Measurements from ENCODE around the gene DCAF12. TPM values are rescaled to one million over a fixed set of nuclear protein-coding genes. Genes with fewer than 3 reads are reported as not detected.

Gene DCAF12
- total RNA-seq (2014; rRNA removed; shearing (Covaris generic)) = 21.9 and 31.7 TPM in 2 replicates
- total RNA-seq (2022) = 70.5 and 83.5 TPM in 2 replicates
- percentile 71 among the genes with signal in this experiment for Bru-seq, nascent RNA
- percentile 82 among the genes with signal in this experiment for BruChase-seq, experiment 1, labeled RNA remaining after a 6-hour chase
- BruChase-seq, experiment 2, labeled RNA remaining after a 2-hour chase = percentile 87 among the genes with signal in this experiment
- long read RNA-seq, transcript DCAF12-201 (9 exons, 3,667 nt) = major isoform, 243 of 295 reads
- long read RNA-seq, partial matches to known transcripts = 18 of 295 reads
- long read RNA-seq, other reads (novel, unspliced or antisense) = 34 of 295 reads

DNA sequence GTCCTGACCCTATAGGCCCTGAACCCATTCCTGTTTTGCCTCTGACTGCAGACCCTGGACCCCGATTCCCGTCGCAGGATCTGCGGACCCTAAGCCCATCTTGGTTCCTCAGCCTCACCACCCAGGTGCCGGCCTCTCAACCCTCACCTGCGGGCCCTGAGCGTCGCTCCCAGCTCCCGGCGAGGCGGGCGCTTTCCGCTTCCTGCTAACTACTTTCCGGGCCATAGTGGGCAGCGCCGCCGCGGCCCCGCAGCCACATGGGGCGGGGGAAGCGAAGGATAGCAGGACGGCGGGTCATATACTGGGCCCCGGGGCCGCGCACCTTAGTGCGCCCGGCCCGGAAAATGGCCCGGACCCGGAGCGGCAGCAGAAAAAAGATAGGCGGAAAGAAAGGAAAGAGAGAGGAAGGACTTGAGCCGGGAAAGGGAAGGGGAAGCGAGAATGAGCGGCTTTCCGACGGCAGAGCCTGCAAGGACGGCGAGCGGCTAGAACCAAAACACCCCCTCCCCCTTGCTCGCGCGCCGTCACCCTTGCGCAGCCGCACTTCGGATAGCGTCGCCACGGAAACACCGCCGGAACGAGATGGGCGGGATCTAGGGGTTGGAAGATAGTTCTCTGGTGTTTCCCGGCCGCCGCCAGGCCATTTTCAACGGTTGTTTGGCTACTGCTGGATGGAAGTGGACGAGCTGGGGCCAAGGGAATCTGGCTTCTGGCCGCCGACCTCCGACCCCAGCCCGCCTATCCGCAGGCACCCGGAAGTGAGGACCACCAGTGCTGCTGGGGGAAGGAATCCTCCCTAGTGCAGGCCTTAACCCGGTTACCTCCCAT is at the start of gene DCAF12:
TSS of gene DCAF12 (minus strand) at position 492 of the 828 bp plus-strand sequence. CDS start at position 225, 267 bp downstream.
- no peaks in the 10 kb centered on the region for H3K9me2 ChIP-seq (ENCODE audit: insufficient read depth, low read length)
- TF ChIP-seq, protein P1, sequence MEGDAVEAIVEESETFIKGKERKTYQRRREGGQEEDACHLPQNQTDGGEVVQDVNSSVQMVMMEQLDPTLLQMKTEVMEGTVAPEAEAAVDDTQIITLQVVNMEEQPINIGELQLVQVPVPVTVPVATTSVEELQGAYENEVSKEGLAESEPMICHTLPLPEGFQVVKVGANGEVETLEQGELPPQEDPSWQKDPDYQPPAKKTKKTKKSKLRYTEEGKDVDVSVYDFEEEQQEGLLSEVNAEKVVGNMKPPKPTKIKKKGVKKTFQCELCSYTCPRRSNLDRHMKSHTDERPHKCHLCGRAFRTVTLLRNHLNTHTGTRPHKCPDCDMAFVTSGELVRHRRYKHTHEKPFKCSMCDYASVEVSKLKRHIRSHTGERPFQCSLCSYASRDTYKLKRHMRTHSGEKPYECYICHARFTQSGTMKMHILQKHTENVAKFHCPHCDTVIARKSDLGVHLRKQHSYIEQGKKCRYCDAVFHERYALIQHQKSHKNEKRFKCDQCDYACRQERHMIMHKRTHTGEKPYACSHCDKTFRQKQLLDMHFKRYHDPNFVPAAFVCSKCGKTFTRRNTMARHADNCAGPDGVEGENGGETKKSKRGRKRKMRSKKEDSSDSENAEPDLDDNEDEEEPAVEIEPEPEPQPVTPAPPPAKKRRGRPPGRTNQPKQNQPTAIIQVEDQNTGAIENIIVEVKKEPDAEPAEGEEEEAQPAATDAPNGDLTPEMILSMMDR (conservative IDR thresholded peaks at IDR 0.05; ENCODE audit: low read length) = no peak
- TF ChIP-seq EZH2phosphoT487 (IDR thresholded peaks at IDR 0.05; ENCODE audit: borderline replicate concordance, low read depth, low read length) = no peak
- H3K9me3 ChIP-seq (ENCODE audit: low read length) = no peaks in the 10 kb centered on the region
- peaks cover 26% of the 10 kb centered on the region for H3K36me3 ChIP-seq (ENCODE audit: insufficient read depth, low read length)
- peak within 1 kb of the TSS; percentile 85 for H3K4me3 ChIP-seq (ENCODE audit: low read depth, low read length, poor library complexity, severe bottlenecking)
- BruUV-seq (replicated peaks) = no TSS peak
- peak within 1 kb of the TSS; percentile 95 for H3K4me2 ChIP-seq (ENCODE audit: low read length)
- peaks cover 49% of the 10 kb centered on the region for H3K4me1 ChIP-seq (ENCODE audit: insufficient read depth, low read length, poor library complexity, severe bottlenecking)
- CTCF ChIA-PET (ENCODE audit: unreplicated experiment) = no interaction called here
- peaks cover 22% of the 10 kb centered on the region; the same call in 1 of the 2 replicates for H3K79me2 ChIP-seq (ENCODE audit: insufficient read depth, low read depth, low read length)
- peak; percentile 91 for DNase-seq (ENCODE audit: low spot score)
- peak within 1 kb of the TSS; percentile 81 for H3K27ac ChIP-seq (ENCODE audit: low read depth, low read length, poor library complexity, severe bottlenecking)
- H2AFZ ChIP-seq (ENCODE audit: low read length) = peak within 1 kb of the TSS; percentile 77; the same call in 1 of the 2 replicates
- POLR2A ChIA-PET = interaction anchor here (0.6 to 2.0 kb wide), 6 partner anchors 26 to 76 kb away, joined by 3 to 6 read pairs (median 3); no protein-coding TSS in a partner anchor
- peaks cover 27% of the 10 kb centered on the region; the same call in 1 of the 2 replicates for H4K20me1 ChIP-seq (ENCODE audit: insufficient read depth, low read length)
- intact Hi-C loops (cut with micrococcal nuclease; ENCODE audit: unreplicated experiment) = loop anchor here (1.0 to 10.0 kb wide), 2 partner anchors 127 to 312 kb away; partner anchors contain the start of gene UBE2R2

DNA sequence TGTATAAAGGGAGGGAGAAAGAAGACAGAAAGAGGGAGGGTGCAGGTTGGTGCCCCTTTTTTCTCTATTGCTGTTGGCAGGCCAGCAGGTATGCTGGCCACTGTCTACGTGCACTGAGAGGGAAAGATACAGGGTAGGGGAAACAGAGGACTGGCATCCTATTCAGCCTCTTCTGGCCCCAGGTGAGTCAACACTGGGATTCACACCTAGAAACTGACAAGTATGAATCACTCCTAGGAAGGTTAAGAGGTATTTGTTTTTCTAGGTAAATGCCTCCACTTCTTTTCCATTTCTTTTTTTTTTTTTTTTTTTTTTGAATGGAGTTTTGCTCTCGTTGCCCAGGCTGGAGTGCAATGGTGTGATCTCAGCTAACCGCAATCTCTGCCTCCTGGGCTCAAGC is 49.6 kb upstream of the DCAF12 start:
- Histone ChIP-seq H3K4me3 (ENCODE audit: low read depth, low read length, poor library complexity, severe bottlenecking) (no peak overlapping the region), H2AFZ (ENCODE audit: low read length) (no peak overlapping the region), H3K9me3 (ENCODE audit: low read length) (no peaks in the 10 kb centered on the region), H3K4me2 (ENCODE audit: low read length) (no peak overlapping the region), H3K27ac (ENCODE audit: low read depth, low read length, poor library complexity, severe bottlenecking) (no peak overlapping the region), H3K9me2 (ENCODE audit: insufficient read depth, low read length) (no peaks in the 10 kb centered on the region), H3K4me1 (ENCODE audit: insufficient read depth, low read length, poor library complexity, severe bottlenecking) (peaks cover 30% of the 10 kb centered on the region), H3K79me2 (ENCODE audit: insufficient read depth, low read depth, low read length) (peaks cover 22% of the 10 kb centered on the region), H4K20me1 (ENCODE audit: insufficient read depth, low read length) (no peaks in the 10 kb centered on the region), H3K36me3 (ENCODE audit: insufficient read depth, low read length) (no peaks in the 10 kb centered on the region)
- no peak for TF ChIP-seq EZH2phosphoT487 (IDR thresholded peaks at IDR 0.05; ENCODE audit: borderline replicate concordance, low read depth, low read length)
- TF ChIP-seq, protein P1 (conservative IDR thresholded peaks at IDR 0.05; ENCODE audit: low read length) = no peak
- no peak for DNase-seq (ENCODE audit: low spot score)
- CTCF ChIA-PET (ENCODE audit: unreplicated experiment) = no interaction called here
- BruUV-seq (replicated peaks) = no TSS peak
- POLR2A ChIA-PET = interaction anchor here (0.7 kb wide), 2 partner anchors 49 to 1755 kb away, joined by 6 read pairs; no protein-coding TSS in a partner anchor
- intact Hi-C loops (cut with micrococcal nuclease; ENCODE audit: unreplicated experiment) = no loop called here
